HepG2 (cell line): Measurements from ENCODE around the gene CDC26. TPM values are rescaled to one million over a fixed set of nuclear protein-coding genes. Genes with fewer than 3 reads are reported as not detected.
A peak's percentile ranks its signal among the peaks of the same experiment; 100 is the strongest.

ENCODE experiments used
- BRD4 ChIP-seq: sonication (generic); formaldehyde crosslinking; IDR thresholded peaks from 2 replicates; pipeline ENCODE4 v1.4.0; 2020; ENCODE audit warnings: missing genetic modification reagents
- DBP ChIP-seq: sonication (generic); formaldehyde crosslinking; IDR thresholded peaks from 2 replicates; pipeline ENCODE4 v1.4.0; 2020; ENCODE audit warnings: missing genetic modification reagents; ENCODE audit errors: not compliant biosample characterization
- ESRRA ChIP-seq: sonication (generic); formaldehyde crosslinking; IDR thresholded peaks from 2 replicates; pipeline ENCODE4 v1.5.1; 2020; ENCODE audit warnings: mild to moderate bottlenecking, low read depth, missing genetic modification reagents
- FOSL1 ChIP-seq: sonication (generic); formaldehyde crosslinking; IDR thresholded peaks from 2 replicates; pipeline ENCODE4 v1.9.0; 2021; ENCODE audit warnings: missing genetic modification reagents, borderline replicate concordance
- GATA4 ChIP-seq: sonication (generic); IDR thresholded peaks from 2 replicates; pipeline ENCODE4 v1.6.1; 2016; ENCODE audit warnings: antibody characterized with exemption, low read depth, borderline replicate concordance
- GMEB1 ChIP-seq: sonication (generic); formaldehyde crosslinking; IDR thresholded peaks from 2 replicates; pipeline ENCODE4 v1.5.1; 2020; ENCODE audit warnings: missing genetic modification reagents, mild to moderate bottlenecking, borderline replicate concordance
- HNRNPLL ChIP-seq: fragments of 200-400 bp; formaldehyde crosslinking; IDR thresholded peaks from 2 replicates; pipeline ENCODE4 v1.6.1; 2017; ENCODE audit warnings: mild to moderate bottlenecking, low read depth, low read length; ENCODE audit not compliant: poor library complexity, severe bottlenecking
- KLF15 ChIP-seq: sonication (generic); formaldehyde crosslinking; IDR thresholded peaks from 2 replicates; pipeline ENCODE4 v1.8.1; 2023; ENCODE audit warnings: borderline replicate concordance, mild to moderate bottlenecking, inconsistent platforms, missing genetic modification reagents, mixed read lengths
- KLF16 ChIP-seq, 2 experiments: sonication (generic) in 1 of 2; formaldehyde crosslinking in 1 of 2; IDR thresholded peaks; 2 replicates each; pipeline versions ENCODE4 v1.6.1 to v1.8.0; 2016 to 2023; ENCODE audit warnings: missing genetic modification reagents in 2 of 2, missing compliant biosample characterization in 1 of 2
- MIXL1 ChIP-seq: IDR thresholded peaks from 2 replicates; pipeline ENCODE4 v1.6.1; 2016
- NFRKB ChIP-seq: fragments of 450-650 bp; IDR thresholded peaks from 2 replicates; pipeline ENCODE4 v1.6.1; 2017
- PHF5A ChIP-seq: IDR thresholded peaks from one replicate; pipeline ENCODE4 v1.6.1; 2018; ENCODE audit warnings: low read depth, missing genetic modification reagents; ENCODE audit not compliant: unreplicated experiment
- PPARG ChIP-seq: conservative IDR thresholded peaks from 2 replicates; pipeline ENCODE4 v1.6.1; 2016; ENCODE audit warnings: missing biosample characterization, missing genetic modification reagents
- RARA ChIP-seq: IDR thresholded peaks from 2 replicates; pipeline ENCODE4 v1.6.1; 2016; ENCODE audit warnings: missing genetic modification reagents, missing compliant biosample characterization
- STAG1 ChIP-seq: sonication (generic); formaldehyde crosslinking; IDR thresholded peaks from 2 replicates; pipeline ENCODE4 v1.4.0; 2020; ENCODE audit warnings: missing genetic modification reagents
- STAT5B ChIP-seq: sonication (generic); formaldehyde crosslinking; IDR thresholded peaks from 2 replicates; pipeline ENCODE4 v1.4.0; 2020; ENCODE audit warnings: missing genetic modification reagents
- ZC3H4 ChIP-seq: sonication (generic); formaldehyde crosslinking; IDR thresholded peaks from 2 replicates; pipeline ENCODE4 v1.4.0; 2020; ENCODE audit warnings: missing genetic modification reagents, borderline replicate concordance
- ZEB1 ChIP-seq: IDR thresholded peaks from 2 replicates; pipeline ENCODE4 v1.6.1; 2012; ENCODE audit warnings: mild to moderate bottlenecking, low read depth, inconsistent platforms; ENCODE audit not compliant: insufficient replicate concordance
- ZFAT ChIP-seq: sonication (generic); formaldehyde crosslinking; conservative IDR thresholded peaks from 2 replicates; pipeline ENCODE4 v1.8.1; 2023; ENCODE audit warnings: missing genetic modification reagents, inconsistent platforms
- ZFP91 ChIP-seq: sonication (generic); formaldehyde crosslinking; IDR thresholded peaks from 2 replicates; pipeline ENCODE4 v1.9.0; 2022; ENCODE audit warnings: missing genetic modification reagents, mild to moderate bottlenecking, borderline replicate concordance
- ZMAT3 ChIP-seq: sonication (generic); formaldehyde crosslinking; conservative IDR thresholded peaks from 2 replicates; pipeline ENCODE4 v1.7.0; 2021; ENCODE audit warnings: missing genetic modification reagents
- ZMAT5 ChIP-seq: sonication (generic); formaldehyde crosslinking; IDR thresholded peaks from 2 replicates; pipeline ENCODE4 v1.5.0; 2020; ENCODE audit warnings: mild to moderate bottlenecking, low read depth, missing genetic modification reagents, borderline replicate concordance
- ZNF230 ChIP-seq: sonication (generic); formaldehyde crosslinking; IDR thresholded peaks from 2 replicates; pipeline ENCODE4 v1.4.0; 2020; ENCODE audit warnings: mild to moderate bottlenecking, missing genetic modification reagents
- ZNF354B ChIP-seq: sonication (generic); formaldehyde crosslinking; IDR thresholded peaks from 2 replicates; pipeline ENCODE4 v1.8.0; 2022; ENCODE audit warnings: mild to moderate bottlenecking, missing genetic modification reagents
- ZNF484 ChIP-seq: sonication (generic); formaldehyde crosslinking; IDR thresholded peaks from 2 replicates; pipeline ENCODE4 v1.5.1; 2020; ENCODE audit warnings: mild to moderate bottlenecking, low read depth, missing genetic modification reagents, borderline replicate concordance
- ZNF773 ChIP-seq: sonication (generic); formaldehyde crosslinking; IDR thresholded peaks from 2 replicates; pipeline ENCODE4 v1.4.0; 2020; ENCODE audit warnings: missing genetic modification reagents, borderline replicate concordance
- ZSCAN20 ChIP-seq: sonication (generic); formaldehyde crosslinking; IDR thresholded peaks from 2 replicates; pipeline ENCODE4 v1.4.0; 2020; ENCODE audit warnings: missing genetic modification reagents, mild to moderate bottlenecking, borderline replicate concordance
- polyA plus RNA-seq, 8 experiments: library from polyadenylated mRNA; depleted of rRNA in 3 of 8; stranded (reverse) in 7 of 8; unstranded in 1 of 8; fragments of >200 nt; fragmentation: Illumina TruSeq in 4 of 8; extraction: Trizol in 4 of 8; gene quantifications; 2 replicates each; pipeline versions ENCODE4 v1.2.1 to v1.2.3, GENCODE V29; 2011 to 2016; ENCODE audit warnings: low read depth in 4 of 8, missing spikeins in 1 of 8, mixed read lengths in 1 of 8; ENCODE audit not compliant: insufficient read depth in 1 of 8
- total RNA-seq, 5 experiments: library from RNA; depleted of rRNA; stranded (reverse); fragments of >200 nt; fragmentation: Illumina TruSeq; extraction: Trizol; gene quantifications; 2 replicates each; pipeline ENCODE4 v1.2.3, GENCODE V29; 2016; ENCODE audit warnings: low read depth in 1 of 5

The CDC26 gene
- total and polyA plus RNA-seq, 2 of the 13 experiments (the other 11 are each of a cell fraction or from before 2014, with no cell fraction given): 26.6 to 57.9 TPM

- TF ChIP-seq DBP (CRISPR knock-in tag): no peak
- no peak for TF ChIP-seq STAT5B
- no peak for TF ChIP-seq ZFP91 (CRISPR knock-in tag)
- TF ChIP-seq ZNF773: no peak
- TF ChIP-seq PHF5A (CRISPR knock-in tag): no peak
- TF ChIP-seq HNRNPLL: no peak
- TF ChIP-seq ZSCAN20: no peak
- 0 out of 2 replicates have a peak, but pooled peaks have one; percentile 48 for TF ChIP-seq ZMAT3 (CRISPR knock-in tag)
- no peak for TF ChIP-seq ZNF354B (CRISPR knock-in tag)
- no peak for TF ChIP-seq ZFAT (CRISPR knock-in tag)
- no peak for TF ChIP-seq GMEB1 (CRISPR knock-in tag)
- no peak for TF ChIP-seq BRD4 (CRISPR knock-in tag)
- no peak for TF ChIP-seq ZNF230 (CRISPR knock-in tag)
- no peak for TF ChIP-seq NFRKB
- no peak for TF ChIP-seq FOSL1 (CRISPR knock-in tag)
- TF ChIP-seq RARA (CRISPR knock-in tag): no peak
- no peak for TF ChIP-seq GATA4
- no peak for TF ChIP-seq ZEB1
- TF ChIP-seq KLF16 (CRISPR knock-in tag; IDR thresholded peaks at IDR 0.05): no peak; a peak in 1 of 4 replicates
- no peak for TF ChIP-seq ESRRA (CRISPR knock-in tag)
- no peak for TF ChIP-seq MIXL1
- TF ChIP-seq PPARG (CRISPR knock-in tag): peak; percentile 30; the same call in 1 of the 2 replicates
- TF ChIP-seq ZNF484: no peak
- no peak for TF ChIP-seq STAG1 (CRISPR knock-in tag)
- no peak for TF ChIP-seq ZMAT5 (CRISPR knock-in tag)
- no peak for TF ChIP-seq ZC3H4 (CRISPR knock-in tag)
- no peak for TF ChIP-seq KLF15 (CRISPR knock-in tag)
Observed at GRCh38 chr9:113222482-113222841, 52.9 kb downstream of the CDC26 start (continued).
